HUES48 (cell line): ENCODE measurements around the gene USF2.

Experiments used
- H3K27ac ChIP-seq: one replicate; pipeline ENCODE4 v1.7.0; 2013; ENCODE audit warnings: low read depth, low read length, inconsistent platforms
- H3K27me3 ChIP-seq: 2 replicates; pipeline ENCODE4 v1.6.1; 2013; ENCODE audit warnings: mild to moderate bottlenecking, low read length; ENCODE audit not compliant: control insufficient read depth, insufficient read depth
- H3K36me3 ChIP-seq: 2 replicates; pipeline ENCODE4 v1.6.1; 2013; ENCODE audit warnings: low read length; ENCODE audit not compliant: control insufficient read depth, insufficient read depth
- H3K4me1 ChIP-seq: 2 replicates; pipeline ENCODE4 v1.6.1; 2013; ENCODE audit warnings: mild to moderate bottlenecking, low read length; ENCODE audit not compliant: control insufficient read depth, insufficient read depth
- H3K4me3 ChIP-seq: 2 replicates; pipeline ENCODE4 v1.5.1; 2013; ENCODE audit warnings: mild to moderate bottlenecking, low read depth, low read length
- H3K9ac ChIP-seq: 2 replicates; pipeline ENCODE4 v1.6.1; 2013; ENCODE audit warnings: mild to moderate bottlenecking, low read depth, low read length, moderate library complexity
- H3K9me3 ChIP-seq: 2 replicates; pipeline ENCODE4 v1.6.1; 2013; ENCODE audit warnings: low read length; ENCODE audit not compliant: control insufficient read depth, insufficient read depth

USF2 gene

GRCh38 chr19:35317464-35318043, 48.8 kb downstream of the USF2 start:
- H3K9ac ChIP-seq = no peak overlapping the region
- no peak overlapping the region for H3K4me3 ChIP-seq
- H3K9me3 ChIP-seq = no peaks in the 10 kb centered on the region; the same call in 1 of the 2 replicates
- no peaks in the 10 kb centered on the region for H3K4me1 ChIP-seq
- no peaks in the 10 kb centered on the region for H3K27me3 ChIP-seq
- no peak overlapping the region for H3K27ac ChIP-seq
- no peaks in the 10 kb centered on the region for H3K36me3 ChIP-seq

- no peak overlapping the region for H3K9ac ChIP-seq
- no peaks in the 10 kb centered on the region; the same call in 1 of the 2 replicates for H3K9me3 ChIP-seq
- no peaks in the 10 kb centered on the region for H3K4me1 ChIP-seq
- H3K27ac ChIP-seq = no peak overlapping the region
- no peak overlapping the region for H3K4me3 ChIP-seq
- no peaks in the 10 kb centered on the region for H3K36me3 ChIP-seq
- H3K27me3 ChIP-seq = no peaks in the 10 kb centered on the region
Observed at GRCh38 chr19:35318679-35319448, 50.1 kb downstream of the USF2 start.

- Histone ChIP-seq H3K36me3 (no peaks in the 10 kb centered on the region), H3K9ac (no peak overlapping the region), H3K9me3 (no peaks in the 10 kb centered on the region; the same call in 1 of the 2 replicates), H3K4me3 (no peak overlapping the region), H3K4me1 (no peaks in the 10 kb centered on the region), H3K27me3 (no peaks in the 10 kb centered on the region), H3K27ac (no peak overlapping the region)
Observed at GRCh38 chr19:35320065-35320713, 51.4 kb downstream of the USF2 start.

GRCh38 chr19:35321291-35321690, 52.5 kb downstream of the USF2 start:
- Histone ChIP-seq H3K9me3 (no peaks in the 10 kb centered on the region; the same call in 1 of the 2 replicates), H3K36me3 (no peaks in the 10 kb centered on the region), H3K27me3 (no peaks in the 10 kb centered on the region), H3K4me1 (no peaks in the 10 kb centered on the region), H3K27ac (no peak overlapping the region), H3K4me3 (no peak overlapping the region), H3K9ac (no peak overlapping the region)

- Histone ChIP-seq H3K27ac (no peak overlapping the region), H3K9me3 (no peaks in the 10 kb centered on the region; the same call in 1 of the 2 replicates), H3K4me1 (no peaks in the 10 kb centered on the region), H3K27me3 (no peaks in the 10 kb centered on the region), H3K9ac (no peak overlapping the region), H3K36me3 (no peaks in the 10 kb centered on the region), H3K4me3 (no peak overlapping the region)
Observed at GRCh38 chr19:35322014-35322413, 53.3 kb downstream of the USF2 start.

- Histone ChIP-seq H3K36me3 (no peaks in the 10 kb centered on the region), H3K27ac (no peak overlapping the region), H3K9ac (no peak overlapping the region), H3K4me3 (no peak overlapping the region), H3K4me1 (no peaks in the 10 kb centered on the region), H3K27me3 (no peaks in the 10 kb centered on the region), H3K9me3 (no peaks in the 10 kb centered on the region)
Observed at GRCh38 chr19:35327642-35328041, 58.9 kb downstream of the USF2 start.

GRCh38 chr19:35328851-35329285, 60.1 kb downstream of the USF2 start, which contains the start of gene CD22:
TSS of gene CD22 (plus strand) at chr19:35329187. CDS start at chr19:35332041, 2,854 bp downstream.
- no peak within 1 kb of the TSS for H3K4me3 ChIP-seq
- no peaks in the 10 kb centered on the region for H3K9me3 ChIP-seq
- H3K36me3 ChIP-seq = no peaks in the 10 kb centered on the region
- no peak within 1 kb of the TSS for H3K9ac ChIP-seq
- H3K27me3 ChIP-seq = no peaks in the 10 kb centered on the region
- no peaks in the 10 kb centered on the region for H3K4me1 ChIP-seq
- H3K27ac ChIP-seq = no peak within 1 kb of the TSS

GRCh38 chr19:35329323-35329722, 60.6 kb downstream of the USF2 start:
- H3K27ac ChIP-seq = no peak overlapping the region
- no peaks in the 10 kb centered on the region for H3K9me3 ChIP-seq
- no peaks in the 10 kb centered on the region for H3K4me1 ChIP-seq
- H3K27me3 ChIP-seq = no peaks in the 10 kb centered on the region
- no peak overlapping the region for H3K9ac ChIP-seq
- H3K4me3 ChIP-seq = no peak overlapping the region
- H3K36me3 ChIP-seq = no peaks in the 10 kb centered on the region
